ENCODE results near the gene DROSHA.

DROSHA gene

DNA sequence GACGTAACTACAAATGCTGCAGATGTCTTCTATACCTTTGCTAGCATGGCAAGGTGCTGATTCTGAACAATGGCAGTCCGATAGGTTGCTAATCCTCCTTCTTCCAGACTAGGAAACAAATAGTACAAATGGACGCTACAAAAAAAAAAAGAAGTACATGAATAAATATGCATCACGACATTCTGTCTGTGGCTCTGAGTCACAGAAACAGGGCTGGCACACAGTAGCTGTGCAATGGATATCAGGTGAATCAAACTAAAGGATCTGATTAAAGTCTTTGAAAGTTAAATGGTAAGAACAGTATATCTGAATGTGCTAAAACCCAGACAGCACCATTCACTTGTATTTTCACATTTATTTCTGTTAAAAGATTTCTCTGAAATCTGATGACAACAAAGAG lies 96.2 kb downstream of the DROSHA start:
- Histone ChIP-seq H3K9me3 (replicated peaks; ENCODE audit: low read length) (no peaks in the 10 kb centered on the region), H3K9ac (ENCODE audit: low read depth, low read length) (no peak overlapping the region), H3K4me1 (ENCODE audit: control insufficient read depth, insufficient read depth, low read length) (no peaks in the 10 kb centered on the region), H3K36me3 (ENCODE audit: insufficient read depth, low read length) (peaks cover 40% of the 10 kb centered on the region), H3K4me2 (ENCODE audit: low read length) (no peak overlapping the region), H3K27me3 (ENCODE audit: control insufficient read depth, insufficient read depth, low read length) (no peaks in the 10 kb centered on the region), H3K4me3 (ENCODE audit: low read length) (no peak overlapping the region)

DNA sequence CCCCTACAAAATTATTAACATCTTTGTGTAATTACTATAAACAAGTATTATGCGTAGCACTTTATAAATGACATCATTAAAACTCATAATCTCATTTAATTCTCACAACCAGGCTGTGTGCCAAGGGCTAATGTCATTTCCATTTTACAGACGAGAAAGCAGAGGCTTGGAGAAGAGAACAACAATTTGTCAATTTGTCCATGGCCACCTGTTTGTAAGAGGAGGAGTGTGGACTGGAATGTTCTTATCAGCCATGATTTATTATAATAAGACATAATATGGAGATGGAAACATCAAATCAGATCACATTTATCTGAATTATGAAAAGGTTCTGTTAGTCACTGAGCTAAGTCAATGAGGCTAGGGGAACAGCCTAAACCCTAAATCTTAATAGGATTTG lies 97.0 kb downstream of the DROSHA start:
- Histone ChIP-seq H3K36me3 (ENCODE audit: insufficient read depth, low read length) (peaks cover 43% of the 10 kb centered on the region), H3K4me1 (ENCODE audit: control insufficient read depth, insufficient read depth, low read length) (no peaks in the 10 kb centered on the region), H3K9ac (ENCODE audit: low read depth, low read length) (no peak overlapping the region), H3K9me3 (replicated peaks; ENCODE audit: low read length) (no peaks in the 10 kb centered on the region), H3K4me3 (ENCODE audit: low read length) (no peak overlapping the region), H3K4me2 (ENCODE audit: low read length) (no peak overlapping the region), H3K27me3 (ENCODE audit: control insufficient read depth, insufficient read depth, low read length) (no peaks in the 10 kb centered on the region)

GRCh38 chr5:31433229-31433628 lies 98.7 kb downstream of the DROSHA start:
- Histone ChIP-seq H3K4me1 (ENCODE audit: control insufficient read depth, insufficient read depth, low read length) (no peaks in the 10 kb centered on the region), H3K9me3 (replicated peaks; ENCODE audit: low read length) (no peaks in the 10 kb centered on the region), H3K4me3 (ENCODE audit: low read length) (no peak overlapping the region), H3K9ac (ENCODE audit: low read depth, low read length) (no peak overlapping the region), H3K27me3 (ENCODE audit: control insufficient read depth, insufficient read depth, low read length) (no peaks in the 10 kb centered on the region), H3K36me3 (ENCODE audit: insufficient read depth, low read length) (peaks cover 35% of the 10 kb centered on the region), H3K4me2 (ENCODE audit: low read length) (no peak overlapping the region)

- Histone ChIP-seq H3K4me1 (ENCODE audit: control insufficient read depth, insufficient read depth, low read length) (no peaks in the 10 kb centered on the region), H3K9me3 (replicated peaks; ENCODE audit: low read length) (no peaks in the 10 kb centered on the region), H3K4me3 (ENCODE audit: low read length) (no peak overlapping the region), H3K9ac (ENCODE audit: low read depth, low read length) (no peak overlapping the region), H3K27me3 (ENCODE audit: control insufficient read depth, insufficient read depth, low read length) (no peaks in the 10 kb centered on the region), H3K4me2 (ENCODE audit: low read length) (no peak overlapping the region), H3K36me3 (ENCODE audit: insufficient read depth, low read length) (peaks cover 21% of the 10 kb centered on the region)
Measured at GRCh38 chr5:31427724-31428309, 104.1 kb downstream of the DROSHA start.

GRCh38 chr5:31427013-31427723 lies 104.7 kb downstream of the DROSHA start:
- Histone ChIP-seq H3K4me1 (ENCODE audit: control insufficient read depth, insufficient read depth, low read length) (no peaks in the 10 kb centered on the region), H3K4me3 (ENCODE audit: low read length) (no peak overlapping the region), H3K4me2 (ENCODE audit: low read length) (no peak overlapping the region), H3K36me3 (ENCODE audit: insufficient read depth, low read length) (peaks cover 26% of the 10 kb centered on the region), H3K9ac (ENCODE audit: low read depth, low read length) (no peak overlapping the region), H3K27me3 (ENCODE audit: control insufficient read depth, insufficient read depth, low read length) (no peaks in the 10 kb centered on the region), H3K9me3 (replicated peaks; ENCODE audit: low read length) (no peaks in the 10 kb centered on the region)

DNA sequence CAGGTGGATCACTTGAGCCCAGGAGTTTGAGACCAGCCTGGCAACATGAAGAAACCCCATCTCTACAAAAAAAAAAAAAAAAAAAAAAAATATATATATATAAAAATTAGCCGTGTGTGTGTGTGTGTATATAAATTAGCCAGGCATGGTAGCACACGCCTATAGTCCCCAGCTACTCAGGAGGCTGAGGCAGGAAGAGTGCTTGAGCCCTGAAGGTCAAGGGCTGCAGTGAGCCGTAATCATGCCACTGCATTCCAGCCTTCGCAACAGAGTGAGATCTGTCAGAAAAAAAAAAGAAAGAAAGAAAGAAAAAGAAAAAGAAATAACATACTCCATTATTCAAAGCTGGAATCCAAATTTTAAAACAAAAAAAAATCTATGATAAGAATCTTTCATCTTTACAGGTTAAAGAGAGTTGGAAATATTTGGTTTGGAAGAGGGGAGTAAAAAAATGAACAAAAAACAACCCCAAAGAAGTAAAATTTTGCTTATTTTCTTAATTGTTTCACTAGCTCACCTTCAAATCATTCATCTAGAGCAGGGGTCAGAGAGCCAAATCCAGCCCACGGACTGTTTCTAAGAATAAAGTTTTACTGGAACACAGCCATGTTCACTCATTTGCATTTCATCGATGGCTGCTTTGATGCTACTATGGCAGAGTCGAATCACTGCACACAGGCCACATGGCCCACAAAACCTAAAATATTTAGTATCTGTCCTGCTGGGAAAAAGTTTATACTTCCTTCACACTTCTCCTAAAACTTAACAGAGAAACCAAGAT lies 109.9 kb downstream of the DROSHA start:
- H3K4me1 ChIP-seq (ENCODE audit: control insufficient read depth, insufficient read depth, low read length) = no peaks in the 10 kb centered on the region
- H3K4me3 ChIP-seq (ENCODE audit: low read length) = no peak overlapping the region
- no peak overlapping the region for H3K9ac ChIP-seq (ENCODE audit: low read depth, low read length)
- no peaks in the 10 kb centered on the region for H3K9me3 ChIP-seq (replicated peaks; ENCODE audit: low read length)
- H3K4me2 ChIP-seq (ENCODE audit: low read length) = no peak overlapping the region
- peaks cover 50% of the 10 kb centered on the region for H3K36me3 ChIP-seq (ENCODE audit: insufficient read depth, low read length)
- H3K27me3 ChIP-seq (ENCODE audit: control insufficient read depth, insufficient read depth, low read length) = no peaks in the 10 kb centered on the region

DNA sequence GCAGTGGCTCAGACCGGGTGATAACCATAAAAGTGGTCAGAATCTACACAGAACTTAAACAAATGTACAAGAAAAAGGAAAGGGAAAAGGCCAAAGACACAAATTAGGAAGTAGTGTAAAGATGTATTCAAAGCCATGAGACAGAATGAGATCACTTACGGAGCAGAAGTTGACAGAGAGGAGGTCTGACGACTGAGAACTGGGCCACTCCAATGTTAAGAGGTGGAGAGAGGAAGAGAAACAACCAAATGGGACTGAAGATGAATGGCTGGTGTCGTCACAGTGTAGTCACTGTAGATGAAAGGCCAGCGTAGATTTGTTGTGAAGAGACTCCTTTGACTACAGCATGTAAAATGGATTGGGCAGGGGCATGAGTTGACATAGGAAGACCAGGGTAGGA lies 114.4 kb downstream of the DROSHA start:
- H3K4me2 ChIP-seq (ENCODE audit: low read length) = no peak overlapping the region
- no peaks in the 10 kb centered on the region for H3K9me3 ChIP-seq (replicated peaks; ENCODE audit: low read length)
- no peak overlapping the region for H3K4me3 ChIP-seq (ENCODE audit: low read length)
- peaks cover 2% of the 10 kb centered on the region for H3K4me1 ChIP-seq (ENCODE audit: control insufficient read depth, insufficient read depth, low read length)
- no peak overlapping the region for H3K9ac ChIP-seq (ENCODE audit: low read depth, low read length)
- H3K36me3 ChIP-seq (ENCODE audit: insufficient read depth, low read length) = peaks cover 50% of the 10 kb centered on the region
- no peaks in the 10 kb centered on the region for H3K27me3 ChIP-seq (ENCODE audit: control insufficient read depth, insufficient read depth, low read length)

DNA sequence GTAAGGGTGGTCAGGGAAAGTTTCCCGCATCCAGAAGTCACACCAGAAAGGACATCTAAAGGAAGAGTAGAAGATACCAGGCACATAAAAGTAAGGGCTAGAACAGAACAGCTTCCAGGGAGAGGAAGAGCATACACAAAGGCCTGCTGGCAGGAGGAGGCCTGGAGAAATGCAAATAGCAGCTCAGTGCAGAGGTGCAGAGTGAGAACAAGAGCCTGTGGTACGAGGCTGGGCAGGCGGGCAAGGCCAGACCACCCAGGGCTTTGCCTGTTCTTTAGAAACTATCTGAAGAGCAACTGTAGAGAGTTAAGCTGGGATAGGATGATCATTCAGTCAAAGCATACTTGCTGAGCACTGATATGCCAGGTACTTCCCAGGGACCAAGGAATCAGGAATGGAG lies 115.3 kb downstream of the DROSHA start:
- Histone ChIP-seq H3K9me3 (replicated peaks; ENCODE audit: low read length) (no peaks in the 10 kb centered on the region), H3K4me3 (ENCODE audit: low read length) (no peak overlapping the region), H3K4me2 (ENCODE audit: low read length) (no peak overlapping the region), H3K36me3 (ENCODE audit: insufficient read depth, low read length) (peaks cover 53% of the 10 kb centered on the region), H3K4me1 (ENCODE audit: control insufficient read depth, insufficient read depth, low read length) (peaks cover 8% of the 10 kb centered on the region), H3K27me3 (ENCODE audit: control insufficient read depth, insufficient read depth, low read length) (no peaks in the 10 kb centered on the region), H3K9ac (ENCODE audit: low read depth, low read length) (no peak overlapping the region)

DNA sequence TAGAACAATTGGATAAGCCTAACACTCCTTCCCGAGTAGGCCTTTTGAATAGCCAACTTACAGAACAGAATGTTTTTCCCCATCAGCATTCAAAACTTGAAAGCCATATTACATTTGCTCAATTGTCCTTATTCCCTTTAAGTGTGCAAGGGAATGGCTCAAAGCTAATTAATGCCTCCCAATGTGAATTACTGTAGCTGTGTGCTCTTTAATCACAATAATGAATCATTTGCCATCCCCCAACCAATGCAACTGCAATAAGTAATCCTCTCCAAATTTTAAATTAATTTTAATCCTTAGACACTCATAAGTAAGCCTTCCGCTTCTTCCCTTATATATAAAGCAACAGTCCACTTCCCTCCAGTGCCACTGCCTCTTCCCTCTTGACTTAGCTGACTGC lies 115.9 kb downstream of the DROSHA start:
- Histone ChIP-seq H3K4me2 (ENCODE audit: low read length) (no peak overlapping the region), H3K4me1 (ENCODE audit: control insufficient read depth, insufficient read depth, low read length) (peaks cover 8% of the 10 kb centered on the region), H3K9ac (ENCODE audit: low read depth, low read length) (no peak overlapping the region), H3K36me3 (ENCODE audit: insufficient read depth, low read length) (peaks cover 53% of the 10 kb centered on the region), H3K4me3 (ENCODE audit: low read length) (no peak overlapping the region), H3K27me3 (ENCODE audit: control insufficient read depth, insufficient read depth, low read length) (no peaks in the 10 kb centered on the region), H3K9me3 (replicated peaks; ENCODE audit: low read length) (no peaks in the 10 kb centered on the region)

- no peak overlapping the region for H3K4me2 ChIP-seq (ENCODE audit: low read length)
- no peak overlapping the region for H3K4me3 ChIP-seq (ENCODE audit: low read length)
- H3K4me1 ChIP-seq (ENCODE audit: control insufficient read depth, insufficient read depth, low read length) = peaks cover 8% of the 10 kb centered on the region
- peaks cover 50% of the 10 kb centered on the region for H3K36me3 ChIP-seq (ENCODE audit: insufficient read depth, low read length)
- H3K9me3 ChIP-seq (replicated peaks; ENCODE audit: low read length) = no peaks in the 10 kb centered on the region
- no peak overlapping the region for H3K9ac ChIP-seq (ENCODE audit: low read depth, low read length)
- no peaks in the 10 kb centered on the region for H3K27me3 ChIP-seq (ENCODE audit: control insufficient read depth, insufficient read depth, low read length)
Measured at GRCh38 chr5:31415009-31415923, 116.6 kb downstream of the DROSHA start.

Data from skeletal muscle satellite cell (primary cell).